GM18499 (cell line): ENCODE measurements around the gene TRIM17.
"Not testable (repeated sequence)": the region's sequence is repeated elsewhere in the genome, so short reads cannot be mapped to it uniquely, and the experiment has no call there.

Source experiments
- ATAC-seq: cut with Tn5 transposase; IDR thresholded peaks from one replicate; pipeline ENCODE4 v1.9.1; 2021; ENCODE audit warnings: moderate number of reproducible peaks; ENCODE audit not compliant: insufficient read depth, unreplicated experiment

TRIM17 gene

GRCh38 chr1:228450200-228450599 is 33.5 kb upstream of the TRIM17 start:
- no peak for ATAC-seq

GRCh38 chr1:228448372-228448771 is 31.7 kb upstream of the TRIM17 start:
- no peak for ATAC-seq

GRCh38 chr1:228446852-228447251 is 30.2 kb upstream of the TRIM17 start:
- no peak for ATAC-seq

DNA sequence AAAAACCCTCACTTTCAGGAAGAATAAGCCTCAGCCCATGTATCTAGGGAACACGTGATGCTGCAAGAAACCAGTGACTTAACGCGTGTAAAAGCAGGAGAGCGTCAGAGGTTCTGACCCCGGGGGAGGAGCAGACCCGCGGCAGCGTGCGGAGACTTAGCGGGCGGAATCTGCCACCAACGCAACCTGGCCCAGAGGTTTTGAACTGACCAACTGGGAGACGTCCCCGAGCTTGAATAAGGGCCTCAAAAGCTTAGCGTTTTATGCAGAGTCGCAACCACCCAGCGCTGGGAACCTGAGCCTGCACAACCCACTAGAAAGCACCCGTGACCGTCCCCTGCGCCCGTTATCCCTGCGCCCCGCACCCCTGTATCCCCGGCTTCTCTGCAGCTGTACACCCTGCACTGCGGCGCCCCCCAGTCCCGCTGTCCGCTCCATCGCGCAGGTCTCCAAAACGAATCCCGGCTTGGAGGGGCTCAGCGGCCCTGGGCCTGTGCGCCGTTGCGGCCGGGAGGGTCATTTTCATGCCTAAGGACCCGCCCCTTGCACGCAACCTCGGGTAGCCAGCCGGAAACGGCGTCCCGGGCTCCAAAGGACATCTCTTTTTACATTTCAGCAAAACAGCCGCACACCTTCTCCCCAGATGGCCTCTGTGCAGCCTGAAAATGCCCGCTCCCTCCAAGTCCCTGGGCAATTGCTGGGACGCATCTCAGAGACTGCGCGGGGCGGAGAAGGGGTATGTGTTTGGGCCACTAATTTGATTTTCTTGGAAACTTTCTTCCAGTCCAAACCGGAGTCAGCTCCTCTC is 29.4 kb upstream of the TRIM17 start:
- no peak for ATAC-seq

DNA sequence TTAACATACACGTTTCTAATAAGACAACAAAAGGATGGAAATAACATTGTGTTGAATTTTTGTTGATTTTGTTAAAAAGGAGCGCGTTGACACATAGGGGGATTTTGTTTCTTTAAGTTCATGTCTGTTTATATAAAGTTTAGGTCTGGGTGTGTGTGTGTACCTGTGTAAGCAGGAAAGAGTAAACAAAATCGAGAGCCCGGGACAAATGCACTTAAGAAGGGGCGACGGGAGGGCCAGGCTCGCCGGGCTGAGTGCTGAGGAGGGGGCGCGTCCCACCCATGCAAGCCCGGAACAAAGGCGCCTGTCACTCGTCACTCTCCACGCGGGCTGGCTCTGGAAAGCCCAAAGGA is 28.8 kb upstream of the TRIM17 start:
- ATAC-seq = no peak

DNA sequence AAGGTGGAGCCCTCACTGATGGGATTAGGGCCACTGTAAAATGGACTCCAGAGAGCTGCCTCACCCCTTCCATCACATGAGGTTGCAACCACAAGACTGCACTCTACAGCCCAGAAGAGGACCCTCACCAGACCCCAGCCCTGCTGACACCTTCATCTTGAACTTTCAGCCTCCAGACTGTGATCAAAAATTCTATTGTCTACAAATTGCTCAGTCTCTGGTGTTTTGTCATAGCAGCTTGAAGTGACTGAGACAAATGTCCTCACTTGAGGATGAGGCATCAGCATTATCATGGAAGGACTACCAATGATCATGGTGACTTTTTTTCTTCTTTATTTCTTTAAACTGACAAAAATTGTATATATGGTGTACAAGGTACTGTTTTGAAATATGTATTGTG is 26.7 kb upstream of the TRIM17 start:
- ATAC-seq = no peak

DNA sequence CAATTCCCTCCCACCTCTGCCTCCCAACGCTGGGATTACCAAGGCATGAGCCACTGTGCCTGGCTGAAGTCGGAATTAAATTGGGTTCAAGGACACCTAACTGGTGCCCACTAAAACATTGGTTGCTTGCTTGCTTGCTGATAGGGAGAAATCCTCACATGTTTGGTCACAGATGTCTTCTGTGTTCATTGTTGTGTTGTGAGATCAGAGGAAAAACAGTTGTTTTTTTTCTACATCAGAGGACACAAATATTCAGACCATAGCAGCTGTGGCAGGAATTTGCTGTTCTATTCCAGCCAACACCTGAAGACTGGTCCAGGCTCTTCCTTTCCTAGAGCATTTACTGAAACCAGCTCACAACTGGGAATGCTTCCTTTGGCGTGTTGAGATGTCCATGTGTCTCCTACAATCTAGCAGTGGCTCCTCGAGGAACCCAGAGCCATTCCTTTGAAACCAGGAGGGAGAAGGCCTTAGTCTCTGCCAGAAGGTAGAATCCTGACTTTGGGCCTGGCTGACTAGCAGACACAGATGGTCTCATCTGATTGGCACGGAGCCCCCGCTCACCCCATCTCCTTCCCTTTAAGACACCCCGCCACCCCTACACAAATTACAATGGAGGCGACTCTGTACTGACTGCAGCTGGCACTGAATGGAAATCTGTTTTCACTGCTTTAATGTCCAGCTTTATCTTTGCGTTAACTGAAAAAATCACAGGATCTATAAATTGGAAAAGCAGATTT is 24.3 kb upstream of the TRIM17 start:
- ATAC-seq = no peak

DNA sequence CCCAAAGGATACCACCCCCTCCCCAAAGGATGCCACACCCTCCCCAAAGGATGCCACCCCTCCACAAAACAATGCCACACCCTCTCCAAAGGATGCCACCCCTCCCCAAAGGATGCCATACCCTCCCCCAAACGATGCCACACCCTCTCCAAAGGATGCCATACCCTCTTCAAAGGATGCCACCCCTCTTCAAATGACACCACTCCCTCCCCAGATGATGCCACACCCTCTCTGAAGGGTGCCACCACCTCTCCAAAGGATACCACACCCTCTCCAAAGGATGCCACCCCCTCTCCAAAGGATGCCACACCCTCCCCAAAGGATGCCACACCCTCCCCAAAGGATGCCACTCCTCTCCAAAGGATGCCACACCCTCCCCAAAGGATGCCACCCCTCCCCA is 21.6 kb upstream of the TRIM17 start:
- ATAC-seq = no peak

- ATAC-seq = no peak
These were observed 20.8 kb upstream of the TRIM17 start for GRCh38 chr1:228437424-228437962.

DNA sequence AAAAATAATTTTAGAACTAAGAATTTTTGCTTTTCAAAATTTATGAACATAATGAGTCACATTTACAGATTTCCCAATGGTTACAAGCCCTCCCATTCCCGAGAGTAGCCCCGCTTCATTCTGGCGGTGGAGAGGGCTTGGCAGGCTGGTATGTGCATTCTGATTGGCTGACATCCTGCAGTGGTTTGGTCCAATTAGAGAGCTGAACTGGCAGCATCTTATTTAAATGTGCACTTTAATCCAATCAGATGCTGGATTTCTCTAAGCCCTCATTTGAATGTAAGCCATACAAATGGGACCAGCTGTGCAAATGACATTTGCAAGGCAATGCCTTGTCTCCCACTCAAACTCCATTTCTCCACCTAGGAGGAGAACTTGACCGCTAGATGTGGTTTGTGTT is 18.0 kb upstream of the TRIM17 start:
- no peak for ATAC-seq

DNA sequence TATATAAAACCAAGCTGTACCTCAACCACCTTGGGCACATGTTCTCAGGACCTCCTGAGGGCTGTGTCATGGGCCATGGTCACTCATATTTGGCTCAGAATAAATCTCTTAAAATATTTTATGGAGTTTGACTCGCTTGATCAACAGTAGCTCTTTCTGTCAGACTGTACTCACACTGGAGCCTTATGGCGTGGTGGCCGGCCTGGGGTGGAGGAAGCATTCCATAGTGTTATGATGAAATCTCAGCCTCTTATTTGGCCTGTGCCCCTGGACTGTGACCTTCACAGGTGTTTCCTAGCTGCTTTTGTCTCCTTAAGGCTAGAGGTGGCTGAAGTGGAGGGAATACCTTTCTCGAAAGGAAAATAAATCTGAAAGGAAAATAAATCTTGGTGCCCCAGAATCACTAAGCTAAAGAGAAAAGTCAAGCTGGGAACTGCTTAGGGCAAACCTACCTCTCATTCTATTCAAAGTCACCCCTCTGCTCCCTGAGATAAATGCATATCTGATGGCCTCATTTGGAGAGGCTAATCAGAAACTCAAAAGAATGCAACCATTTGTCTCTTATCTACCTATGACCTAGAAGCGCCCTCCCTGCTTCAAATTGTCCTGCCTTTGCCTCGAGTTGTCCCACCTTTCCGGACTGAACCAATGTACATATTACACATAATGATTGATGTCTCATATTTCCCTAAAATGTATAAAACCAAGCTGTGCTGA is 16.8 kb upstream of the TRIM17 start:
- ATAC-seq = not testable (repeated sequence)

DNA sequence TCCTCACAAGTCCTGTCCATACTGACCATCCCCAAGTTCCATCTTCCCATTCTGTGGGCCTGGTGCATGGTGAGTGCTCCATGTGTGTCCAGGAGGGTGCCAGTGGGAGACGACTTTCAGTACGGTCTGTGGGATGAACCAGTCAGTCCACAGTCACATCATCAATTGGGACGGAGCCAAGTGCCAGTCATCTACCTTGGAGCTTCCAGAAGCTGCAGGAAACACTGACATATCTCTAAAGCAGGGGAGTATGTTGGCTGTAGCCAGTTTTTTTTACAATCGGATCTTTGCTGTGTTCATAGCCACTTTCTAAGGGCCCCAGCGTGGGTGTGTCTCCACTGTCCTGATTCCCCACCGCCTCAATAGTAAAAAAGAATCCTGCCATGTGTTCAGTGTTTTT is 13.6 kb upstream of the TRIM17 start:
- ATAC-seq = no peak

- ATAC-seq = no peak
These were observed 13.0 kb upstream of the TRIM17 start for GRCh38 chr1:228429698-228430097.

- no peak for ATAC-seq
These were observed 12.3 kb upstream of the TRIM17 start for GRCh38 chr1:228429007-228429406.

DNA sequence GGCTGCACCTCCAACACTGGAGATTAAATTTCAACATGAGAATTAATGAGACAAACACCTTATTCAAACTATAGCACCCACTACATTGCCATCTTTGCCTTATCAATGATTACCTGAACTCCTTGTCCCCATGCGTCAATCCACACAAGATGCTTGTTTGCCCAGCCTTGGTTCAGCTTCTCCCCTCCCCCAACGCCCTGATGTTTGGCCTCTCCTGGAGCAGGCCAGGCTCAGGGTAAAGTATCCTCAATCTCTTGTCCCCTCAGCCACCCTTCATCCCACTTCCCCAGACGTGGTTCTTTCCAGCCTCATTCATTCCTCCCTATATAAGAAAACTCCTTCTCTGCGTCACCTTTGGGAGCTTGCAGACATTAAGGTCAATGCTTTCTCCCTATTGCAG is 11.8 kb upstream of the TRIM17 start:
- ATAC-seq = no peak

- no peak for ATAC-seq
These were observed 10.0 kb upstream of the TRIM17 start for GRCh38 chr1:228426518-228427175.

DNA sequence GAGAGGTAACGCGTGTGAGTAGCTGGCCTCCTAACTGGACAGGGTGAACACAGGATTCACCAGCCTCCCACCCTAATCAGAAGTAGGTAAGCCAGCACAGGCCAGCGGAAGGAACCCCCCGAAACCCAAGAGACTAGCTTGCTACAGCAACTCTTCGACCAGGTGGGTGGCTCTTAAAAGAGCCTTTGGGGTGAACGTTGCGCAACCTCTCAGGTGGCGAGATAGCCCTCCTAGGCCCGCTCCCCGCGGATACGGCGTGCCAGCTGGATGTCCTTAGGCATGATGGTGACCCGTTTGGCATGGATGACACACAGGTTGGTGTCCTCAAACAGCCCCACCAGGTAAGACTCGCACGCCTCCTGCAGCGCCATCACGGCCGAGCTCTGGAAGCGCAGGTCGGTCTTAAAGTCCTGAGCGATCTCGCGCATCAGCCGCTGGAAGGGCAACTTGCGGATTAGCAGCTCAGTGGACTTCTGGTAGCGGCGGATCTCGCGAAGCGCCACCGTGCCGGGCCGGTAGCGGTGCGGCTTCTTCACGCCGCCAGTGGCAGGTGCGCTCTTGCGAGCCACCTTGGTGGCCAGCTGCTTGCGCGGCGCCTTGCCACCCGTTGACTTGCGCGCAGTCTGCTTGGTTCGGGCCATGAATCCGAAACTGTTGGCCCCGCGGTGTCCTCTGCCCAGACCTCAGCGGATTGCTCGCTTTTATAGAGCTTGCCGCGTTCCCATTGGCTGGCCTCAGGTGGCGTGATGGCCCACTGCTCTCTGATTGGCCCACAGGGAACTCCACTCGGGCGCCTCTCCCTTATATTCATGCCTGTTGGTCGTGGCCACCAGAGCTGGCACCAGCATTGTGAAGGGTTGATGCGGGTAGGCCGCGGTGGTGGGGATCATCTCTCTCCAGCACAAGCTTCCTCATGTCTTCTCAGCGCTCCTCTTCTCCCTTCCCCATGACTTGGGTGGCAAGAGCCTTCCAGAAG is 8.3 kb upstream of the TRIM17 start:
- no peak for ATAC-seq

DNA sequence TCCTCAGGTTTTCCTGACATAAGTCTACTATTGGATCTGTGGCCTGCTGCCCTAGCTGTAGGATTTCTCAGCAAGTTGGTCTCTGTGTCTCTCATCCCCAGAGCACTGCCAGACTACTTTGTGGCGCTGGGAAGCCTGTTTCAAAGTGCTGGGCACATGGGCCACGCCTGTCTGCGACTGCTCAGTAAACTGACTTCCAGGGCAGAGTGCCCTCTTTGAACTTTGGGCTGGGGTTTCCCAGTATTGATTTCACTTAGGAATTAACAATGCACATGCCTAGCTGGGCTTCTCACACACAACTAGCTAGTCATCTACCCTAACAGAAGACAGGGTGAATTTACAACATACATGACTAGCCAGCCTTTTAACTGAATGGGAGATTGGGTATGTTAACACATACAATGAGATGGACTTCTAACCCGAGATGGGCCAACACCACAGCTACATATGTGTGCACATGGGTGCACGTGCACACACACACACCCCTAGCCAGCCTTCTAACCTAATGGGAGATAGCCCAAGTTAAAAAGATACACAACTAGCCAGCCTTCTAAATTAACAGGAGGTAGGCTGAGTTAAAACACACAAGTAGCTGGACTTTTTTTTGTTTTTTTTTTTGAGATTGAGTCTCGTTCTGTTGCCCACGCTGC is 6.9 kb upstream of the TRIM17 start:
- no peak for ATAC-seq
